DLD1 (cell line): Measurements from ENCODE around the gene MAGED2.
"Not testable (repeated sequence)": the region's sequence is repeated elsewhere in the genome, so short reads cannot be mapped to it uniquely, and the experiment has no call there.

Experiments used
- in situ Hi-C: cut with HindIII; loops from 2 replicates; pipeline ENCODE4 v1.10.0; 2017; ENCODE audit warnings: low sequenced_read_pairs

Gene MAGED2, protein sequence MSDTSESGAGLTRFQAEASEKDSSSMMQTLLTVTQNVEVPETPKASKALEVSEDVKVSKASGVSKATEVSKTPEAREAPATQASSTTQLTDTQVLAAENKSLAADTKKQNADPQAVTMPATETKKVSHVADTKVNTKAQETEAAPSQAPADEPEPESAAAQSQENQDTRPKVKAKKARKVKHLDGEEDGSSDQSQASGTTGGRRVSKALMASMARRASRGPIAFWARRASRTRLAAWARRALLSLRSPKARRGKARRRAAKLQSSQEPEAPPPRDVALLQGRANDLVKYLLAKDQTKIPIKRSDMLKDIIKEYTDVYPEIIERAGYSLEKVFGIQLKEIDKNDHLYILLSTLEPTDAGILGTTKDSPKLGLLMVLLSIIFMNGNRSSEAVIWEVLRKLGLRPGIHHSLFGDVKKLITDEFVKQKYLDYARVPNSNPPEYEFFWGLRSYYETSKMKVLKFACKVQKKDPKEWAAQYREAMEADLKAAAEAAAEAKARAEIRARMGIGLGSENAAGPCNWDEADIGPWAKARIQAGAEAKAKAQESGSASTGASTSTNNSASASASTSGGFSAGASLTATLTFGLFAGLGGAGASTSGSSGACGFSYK

DNA sequence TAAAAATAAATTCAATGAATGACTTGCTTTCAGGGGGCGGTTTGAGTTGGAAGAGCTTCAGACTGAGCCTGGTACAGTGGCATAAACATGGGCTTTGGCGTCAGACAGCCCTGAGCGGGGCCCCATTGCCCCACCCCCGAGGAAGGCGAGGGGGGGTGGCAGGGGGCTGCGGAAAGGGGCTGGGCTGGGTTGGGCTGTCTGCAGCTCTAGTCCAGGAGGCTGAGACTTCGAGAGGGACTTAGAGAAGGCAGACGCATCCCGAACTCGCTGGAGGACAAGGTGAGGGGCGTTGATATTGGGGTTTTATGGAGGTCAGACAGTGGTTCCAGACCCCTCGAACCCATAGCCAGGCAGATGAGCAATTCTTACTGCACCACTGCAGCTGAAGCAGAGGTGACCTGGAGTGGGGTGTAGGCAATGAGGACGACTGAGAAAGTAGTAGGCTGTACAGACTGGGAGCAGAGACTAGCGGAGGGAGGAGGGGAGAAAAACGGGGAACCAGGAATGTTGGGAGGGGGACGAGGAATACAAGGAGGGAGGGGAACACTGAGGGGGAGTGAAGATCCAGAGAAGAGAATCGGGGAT is at the start of gene MAGED2:
TSS of gene MAGED2 (plus strand) at position 222 of the 585 bp plus-strand sequence. CDS start 1,587 bp downstream, outside the sequence.
- in situ Hi-C loops: no loop called here

DNA sequence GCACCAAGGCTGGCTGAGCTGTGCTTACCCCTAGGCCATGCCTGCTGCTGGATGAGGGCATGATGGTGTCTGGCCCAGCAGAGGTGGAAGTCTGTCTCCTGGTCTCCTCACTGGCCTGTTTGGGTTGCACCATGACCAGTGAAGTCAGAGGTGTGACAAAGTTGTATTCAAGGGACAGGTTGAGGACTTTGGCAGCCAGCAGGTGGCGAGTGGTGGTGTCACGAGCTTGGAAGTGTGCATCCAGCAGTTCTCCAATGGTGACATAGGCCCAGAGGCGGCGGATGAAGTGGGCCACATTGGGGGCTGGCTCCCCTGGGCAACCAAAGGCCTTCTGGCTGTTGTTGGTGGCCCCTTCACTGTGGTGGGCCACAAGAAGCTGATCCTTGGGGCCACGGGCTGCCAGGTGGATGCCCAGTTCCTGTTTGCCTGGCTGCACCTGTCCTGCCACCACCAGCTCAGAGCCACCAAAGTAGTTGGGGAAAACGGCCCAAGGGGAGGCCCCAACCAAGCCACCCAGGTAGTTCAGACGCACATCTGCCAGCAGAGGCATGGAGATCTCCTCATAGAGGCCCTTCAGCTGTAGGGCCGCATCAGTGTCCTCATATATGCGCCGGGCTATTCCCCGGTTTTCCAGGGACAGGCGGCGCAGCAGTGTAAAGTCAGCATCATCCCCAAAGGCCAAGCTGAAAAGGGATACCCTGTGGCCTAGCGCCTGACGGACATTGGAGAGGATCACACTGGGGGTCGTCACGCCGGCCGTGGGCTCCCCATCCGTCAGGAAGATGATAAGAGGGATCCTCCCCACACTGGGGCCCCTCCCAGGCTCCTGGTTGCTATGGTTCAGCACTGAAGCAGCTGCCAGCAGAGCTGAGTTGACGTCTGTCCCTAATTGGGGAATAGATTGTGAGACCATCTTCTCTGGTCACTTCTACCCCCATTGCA is 49.2 kb upstream of the MAGED2 start:
- in situ Hi-C loops: no loop called here

DNA sequence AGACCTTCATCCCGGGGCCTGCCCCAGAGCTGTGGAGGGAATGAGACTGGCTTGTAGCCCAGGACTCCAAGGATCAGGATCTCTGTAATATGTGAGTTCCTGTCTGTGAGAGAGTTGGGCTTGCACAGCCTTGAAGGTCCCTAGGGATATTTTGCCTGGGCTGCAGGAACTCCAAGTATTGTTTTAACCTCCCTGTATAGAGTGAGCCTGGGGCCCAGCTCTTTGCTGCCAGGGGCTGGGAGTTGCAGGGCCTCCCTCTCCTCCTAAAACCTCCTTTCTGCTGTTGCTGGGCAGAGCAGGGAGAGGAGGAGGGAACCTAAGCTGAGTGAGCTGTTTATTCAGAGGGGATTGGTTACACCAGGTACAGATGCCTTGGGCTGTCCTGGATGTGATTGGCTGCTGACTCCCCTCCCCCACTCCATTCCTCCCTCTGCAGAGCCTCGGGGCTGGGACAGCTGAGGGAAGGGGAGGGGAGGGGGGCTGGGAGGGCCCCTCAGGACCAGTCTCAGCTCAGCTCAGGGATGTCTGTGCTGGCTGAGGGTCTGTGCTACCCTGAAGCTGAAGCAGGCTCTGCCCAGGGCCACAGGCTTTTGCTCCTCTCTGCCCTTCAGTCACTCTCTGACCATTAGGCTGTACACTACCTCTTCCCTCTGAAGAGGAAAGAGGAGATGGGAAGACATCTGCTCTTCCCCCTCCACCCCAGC is 33.0 kb upstream of the MAGED2 start:
- in situ Hi-C loops: not testable (repeated sequence)

DNA sequence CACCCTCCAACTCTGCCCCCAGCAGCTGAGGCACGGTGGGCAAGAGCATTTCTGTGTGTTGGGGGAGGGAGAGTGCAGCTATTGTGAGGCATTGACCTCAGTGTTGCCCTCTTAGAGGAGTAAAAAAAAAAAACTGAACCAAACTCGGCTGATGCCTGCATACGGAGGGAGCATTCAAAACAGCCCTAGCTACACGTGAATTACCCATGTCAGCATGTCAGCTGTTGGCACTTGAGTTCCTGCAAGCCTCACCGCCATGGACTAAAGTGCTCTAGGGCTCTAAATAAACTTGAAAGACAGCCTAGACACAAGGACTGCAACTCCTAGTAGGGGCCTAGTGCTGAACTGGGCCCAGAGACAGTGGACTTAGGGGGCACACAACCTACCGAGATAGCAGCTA is 31.5 kb upstream of the MAGED2 start:
- in situ Hi-C loops: no loop called here

DNA sequence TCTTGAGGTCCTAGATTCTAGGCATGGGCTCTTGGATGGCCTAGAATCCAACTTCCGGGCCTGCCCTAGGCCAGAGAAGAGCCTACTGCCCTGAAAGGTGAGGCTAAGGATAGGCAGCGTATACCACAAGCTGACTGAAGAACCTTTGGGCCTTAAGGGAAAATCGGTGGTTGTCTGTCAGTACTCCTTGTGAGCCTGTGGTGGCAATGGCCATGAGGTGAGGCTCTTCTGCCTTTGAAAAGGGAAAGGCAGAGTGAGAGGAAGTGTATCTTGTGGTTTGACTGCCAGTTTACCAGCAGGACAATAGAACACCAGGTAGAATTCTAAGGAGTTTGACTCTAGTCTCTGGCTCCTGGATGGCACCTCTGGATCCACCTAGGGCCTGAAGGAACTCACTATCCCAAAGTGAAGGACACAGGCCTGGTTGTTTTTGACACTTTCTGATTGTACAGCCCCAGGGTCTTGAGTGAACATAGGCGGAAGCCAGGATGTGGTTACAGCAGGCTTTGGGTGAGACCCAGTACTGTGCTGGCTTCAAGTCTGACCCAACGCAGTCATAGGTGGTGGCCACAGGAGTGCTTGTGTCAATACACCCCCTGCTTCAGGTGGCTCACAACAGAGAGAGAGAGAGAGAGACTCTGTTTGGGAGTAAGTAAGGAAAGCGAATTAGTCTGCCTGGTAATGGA is 30.4 kb upstream of the MAGED2 start:
- in situ Hi-C loops: no loop called here

DNA sequence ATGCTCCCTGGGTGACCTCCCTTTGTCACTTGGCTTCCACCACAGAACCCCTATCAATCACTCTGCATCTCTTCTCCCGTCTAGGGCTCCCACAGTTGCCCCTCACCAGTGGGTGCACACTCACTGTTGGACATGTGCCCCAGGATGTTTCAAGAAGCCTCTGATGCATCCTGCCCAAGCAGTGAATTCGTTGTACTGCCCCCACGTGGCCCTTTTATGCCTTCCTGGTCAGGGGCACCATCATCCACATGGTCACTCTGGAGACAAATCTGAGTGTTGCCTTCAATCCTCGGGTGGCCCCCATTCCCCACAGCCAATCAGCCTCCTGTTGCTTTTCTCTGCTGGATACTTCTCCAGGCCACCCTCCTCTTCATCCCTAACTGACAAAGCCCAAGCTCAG is 21.6 kb upstream of the MAGED2 start:
- in situ Hi-C loops: no loop called here

DNA sequence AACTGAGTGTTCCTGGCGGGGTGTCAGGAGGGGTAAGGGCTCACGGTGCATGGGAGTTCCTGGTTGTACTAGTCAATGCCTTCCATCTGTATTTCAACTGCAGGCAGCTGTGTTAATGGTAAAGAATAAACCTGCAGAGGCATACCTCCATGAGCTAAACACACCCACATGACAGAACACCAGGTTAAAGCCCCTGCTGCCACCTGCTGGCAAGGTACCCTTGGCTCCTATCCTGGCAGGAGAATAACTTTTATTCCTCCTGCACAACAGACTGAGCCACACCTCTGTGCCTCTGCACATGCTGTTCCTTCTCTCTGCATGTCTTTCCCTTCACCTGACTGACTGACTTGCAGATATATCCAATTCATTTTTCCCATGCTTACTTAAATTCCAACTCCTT is 20.6 kb upstream of the MAGED2 start:
- in situ Hi-C loops: no loop called here

DNA sequence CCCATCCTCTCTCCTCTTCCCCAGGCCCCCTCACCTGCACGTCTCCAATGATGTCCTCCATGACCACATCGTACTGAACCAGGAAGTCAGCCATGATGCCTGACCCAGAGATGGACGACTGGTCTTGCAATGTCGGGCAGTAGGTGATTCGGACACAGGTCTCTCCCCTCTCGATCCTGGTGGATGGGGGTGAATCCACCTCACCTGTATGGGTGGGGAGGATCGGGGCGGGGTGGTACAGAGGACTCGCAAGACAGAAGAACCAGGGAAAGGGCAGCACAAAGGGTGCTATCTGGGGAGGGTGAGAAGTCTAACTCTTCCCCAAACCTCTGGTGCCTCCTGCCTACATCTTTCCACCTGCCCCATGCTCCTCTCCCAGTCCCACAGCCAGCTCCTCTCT is 19.1 kb upstream of the MAGED2 start:
- in situ Hi-C loops: no loop called here

DNA sequence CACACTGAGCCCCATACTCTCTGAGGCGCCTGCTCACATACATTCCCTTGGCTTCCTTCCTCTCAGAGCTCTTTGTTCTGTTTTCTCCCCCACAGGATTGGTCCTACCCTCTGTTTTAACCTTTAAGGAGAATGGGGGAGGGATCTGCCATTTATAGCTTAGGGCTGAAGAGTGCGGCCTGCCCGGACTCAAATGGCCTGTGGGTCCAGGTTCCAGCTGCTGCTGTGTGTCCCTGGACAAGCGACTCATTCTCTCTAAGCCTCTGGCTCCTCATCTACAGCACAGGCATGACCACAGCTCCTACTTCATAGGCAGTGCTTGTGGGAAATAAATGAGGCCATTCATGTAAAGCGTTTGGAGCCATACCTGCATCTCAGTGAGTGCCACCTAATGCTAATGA is 18.1 kb upstream of the MAGED2 start:
- in situ Hi-C loops: not testable (repeated sequence)

DNA sequence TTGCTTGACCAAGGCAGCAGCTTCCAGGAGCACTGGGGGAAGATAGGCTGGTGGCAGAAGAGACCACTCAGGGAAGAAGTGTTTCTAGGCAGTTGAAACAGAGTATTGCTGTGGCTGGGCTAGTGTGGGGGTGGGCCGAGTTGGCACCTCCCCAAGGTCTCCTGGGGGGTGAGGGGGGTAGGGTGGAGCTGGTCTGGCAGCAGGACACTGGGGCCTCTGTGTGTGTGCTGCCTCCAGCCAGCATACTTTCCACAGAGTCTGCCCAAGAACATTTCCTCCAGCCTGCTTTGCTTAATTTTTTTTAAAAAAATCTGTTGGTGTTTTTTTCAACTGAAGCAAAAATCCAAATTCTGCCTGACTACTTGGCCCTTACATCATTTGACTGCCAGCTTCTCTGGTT is 13.5 kb upstream of the MAGED2 start:
- in situ Hi-C loops: no loop called here

DNA sequence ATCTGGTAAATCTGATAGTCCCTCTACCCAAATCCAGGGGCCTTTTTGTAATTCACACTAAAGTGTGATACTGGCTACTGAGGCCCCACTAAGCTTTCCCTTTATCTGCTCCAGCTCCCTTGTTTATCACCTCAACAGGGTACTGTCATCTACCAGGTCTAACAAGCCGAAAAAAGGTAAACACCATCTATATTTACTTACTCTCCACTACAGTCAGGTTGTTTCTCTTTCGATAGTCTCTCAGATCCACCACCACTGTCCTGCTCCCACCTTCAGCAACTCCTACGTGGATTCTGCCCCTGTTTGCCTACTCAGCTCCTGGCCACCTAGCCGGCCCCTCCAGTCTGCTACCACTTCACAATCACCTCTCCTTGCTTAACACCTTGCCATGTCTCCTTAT is 12.8 kb upstream of the MAGED2 start:
- in situ Hi-C loops: no loop called here

DNA sequence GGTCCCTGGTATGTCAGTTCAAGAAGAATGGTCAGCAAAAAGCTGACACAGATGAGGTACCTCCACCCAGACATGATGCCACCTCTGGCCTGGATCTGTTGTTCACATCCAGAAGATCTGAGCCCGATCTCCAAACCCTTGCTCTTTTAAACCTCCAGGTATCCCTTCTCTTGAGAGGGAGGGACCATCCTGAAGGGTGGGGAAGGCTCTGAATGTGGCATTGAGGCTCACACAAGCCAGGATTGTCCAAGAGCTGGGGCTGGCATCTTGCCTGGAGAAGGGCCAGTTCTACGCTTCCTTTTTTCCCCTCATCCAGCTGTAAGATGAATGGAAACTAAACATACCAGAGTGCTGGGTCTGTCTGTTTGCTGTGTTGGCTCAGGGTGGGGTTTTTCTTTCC is 9.4 kb upstream of the MAGED2 start, which contains the start of gene ITIH6:
TSS of gene ITIH6 (minus strand) at position 119 of the 400 bp plus-strand sequence. CDS start at position 74, 45 bp downstream.
- in situ Hi-C loops: no loop called here

DNA sequence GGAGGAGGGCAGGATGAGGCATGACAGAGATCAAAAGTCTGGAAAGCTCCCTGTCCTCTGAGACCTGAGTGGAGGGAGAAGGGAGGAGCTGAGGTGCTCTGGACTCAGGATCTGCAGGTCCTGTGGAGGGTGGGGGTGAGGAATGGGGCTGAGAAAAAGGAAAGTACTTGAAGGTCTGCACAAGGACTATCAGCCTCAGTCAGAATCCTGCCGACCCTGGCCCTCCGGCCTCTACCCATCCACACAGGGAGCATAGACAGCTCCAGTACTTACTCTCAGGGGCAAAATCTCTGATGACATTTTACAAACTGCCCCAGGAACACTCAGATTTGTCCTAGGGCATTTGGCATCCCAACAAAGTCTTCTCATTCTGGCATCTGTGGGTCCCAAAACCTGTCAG is 8.5 kb upstream of the MAGED2 start:
- in situ Hi-C loops: no loop called here

DNA sequence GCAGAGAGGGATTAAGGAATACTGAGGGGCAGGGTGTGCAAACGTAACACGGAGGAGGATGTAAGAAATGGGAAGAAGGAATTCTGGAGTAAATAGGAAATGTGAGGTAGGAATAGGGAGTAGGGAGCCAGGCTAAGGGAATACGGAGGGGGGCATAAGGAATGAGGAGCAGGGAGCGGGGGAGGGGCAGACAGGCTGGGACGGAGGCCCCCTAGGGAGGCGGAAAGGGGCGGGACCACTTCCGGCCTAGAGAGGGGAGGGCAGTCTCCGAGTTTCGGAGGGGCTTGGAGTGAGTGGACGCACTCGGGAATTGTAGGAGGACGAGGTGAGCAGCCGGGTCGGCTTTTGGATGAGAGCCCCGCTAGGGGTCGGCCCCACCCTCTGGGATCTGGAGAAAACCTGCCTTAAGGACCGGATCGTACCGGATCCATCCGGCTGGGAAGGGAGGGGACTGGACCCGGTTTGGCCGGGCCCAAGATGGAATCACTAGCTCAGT is 612 bp downstream of the MAGED2 start:
- in situ Hi-C loops: no loop called here

DNA sequence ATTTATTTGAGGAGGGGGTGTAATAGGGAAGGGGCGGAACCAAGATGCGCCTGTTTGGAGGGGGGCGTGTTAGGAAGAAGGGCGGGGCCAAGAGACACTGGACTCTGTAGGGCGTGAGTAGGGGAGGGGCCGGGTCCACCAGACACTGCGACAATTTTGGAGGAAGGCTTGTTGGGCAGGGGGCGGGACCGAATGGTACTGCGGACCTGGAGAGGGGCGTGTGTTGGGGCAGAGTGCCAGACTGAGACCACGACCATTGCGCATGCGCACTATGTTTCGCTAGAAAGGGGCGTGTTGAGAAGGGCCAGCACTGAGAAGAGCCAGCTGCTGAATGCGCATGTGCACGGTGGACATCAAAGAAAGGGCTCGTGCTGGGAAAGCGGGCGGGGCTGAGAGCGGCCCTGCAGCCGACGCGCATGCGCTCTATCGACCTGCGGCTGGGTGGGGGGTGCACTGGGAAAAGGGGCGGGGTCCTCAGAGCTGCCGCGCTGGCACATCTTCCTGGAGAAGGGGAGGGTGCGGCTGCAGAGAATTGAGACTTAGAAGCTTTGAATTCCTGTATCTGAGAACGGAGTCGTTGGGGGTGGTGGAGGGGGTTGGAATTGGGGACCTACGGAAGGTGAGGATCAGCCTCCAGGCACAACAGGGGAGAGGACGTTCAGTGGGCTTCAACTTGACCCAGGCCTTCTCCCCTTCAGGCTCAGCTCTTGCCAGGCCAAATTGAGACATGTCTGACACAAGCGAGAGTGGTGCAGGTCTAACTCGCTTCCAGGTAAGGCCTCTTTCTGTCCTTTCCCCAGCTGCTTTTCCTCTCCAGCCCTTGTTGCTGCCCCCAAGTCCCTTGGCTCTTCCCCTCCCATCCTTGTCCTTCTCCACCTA is 1.3 kb downstream of the MAGED2 start:
- in situ Hi-C loops: no loop called here

DNA sequence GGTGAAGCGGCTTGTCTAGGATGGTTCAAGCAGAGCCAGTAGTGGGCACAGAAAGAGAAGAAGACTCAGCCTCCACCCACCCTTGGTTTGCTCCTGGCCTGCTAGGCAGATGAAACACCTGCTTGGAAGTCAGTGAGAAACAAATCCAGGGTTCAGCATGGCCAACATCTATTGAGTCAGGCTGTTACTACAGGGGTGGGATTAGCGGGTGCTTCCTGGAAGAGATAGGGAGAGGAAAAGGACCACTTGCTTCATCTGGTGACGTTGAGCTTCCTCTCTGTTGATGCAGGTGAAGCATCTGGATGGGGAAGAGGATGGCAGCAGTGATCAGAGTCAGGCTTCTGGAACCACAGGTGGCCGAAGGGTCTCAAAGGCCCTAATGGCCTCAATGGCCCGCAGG is 3.0 kb downstream of the MAGED2 start:
- in situ Hi-C loops: no loop called here

DNA sequence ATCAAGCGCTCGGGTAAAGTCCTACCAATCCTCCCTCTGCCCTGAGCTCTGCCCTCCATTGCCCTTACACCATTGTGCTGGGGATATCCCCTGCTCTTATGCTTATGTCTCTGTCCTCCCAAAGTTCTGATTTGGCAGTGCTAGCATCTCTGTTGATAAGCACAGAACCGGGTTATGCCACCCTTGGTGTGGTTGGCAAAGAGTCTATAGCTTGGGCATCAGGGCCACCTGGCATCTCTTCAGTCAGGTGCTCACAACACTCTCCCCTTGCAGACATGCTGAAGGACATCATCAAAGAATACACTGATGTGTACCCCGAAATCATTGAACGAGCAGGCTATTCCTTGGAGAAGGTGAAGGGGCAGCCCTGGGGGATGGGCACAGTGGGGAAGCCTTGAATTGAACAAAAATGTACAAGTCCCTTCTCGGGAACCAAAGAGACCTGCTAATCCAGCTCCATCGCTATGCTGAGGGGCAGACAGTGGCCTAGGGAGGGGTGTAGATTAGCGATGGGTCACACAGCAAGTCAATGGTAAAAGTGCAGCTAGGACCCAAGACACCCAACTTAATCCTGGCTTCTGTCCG is 3.8 kb downstream of the MAGED2 start:
- in situ Hi-C loops: no loop called here

DNA sequence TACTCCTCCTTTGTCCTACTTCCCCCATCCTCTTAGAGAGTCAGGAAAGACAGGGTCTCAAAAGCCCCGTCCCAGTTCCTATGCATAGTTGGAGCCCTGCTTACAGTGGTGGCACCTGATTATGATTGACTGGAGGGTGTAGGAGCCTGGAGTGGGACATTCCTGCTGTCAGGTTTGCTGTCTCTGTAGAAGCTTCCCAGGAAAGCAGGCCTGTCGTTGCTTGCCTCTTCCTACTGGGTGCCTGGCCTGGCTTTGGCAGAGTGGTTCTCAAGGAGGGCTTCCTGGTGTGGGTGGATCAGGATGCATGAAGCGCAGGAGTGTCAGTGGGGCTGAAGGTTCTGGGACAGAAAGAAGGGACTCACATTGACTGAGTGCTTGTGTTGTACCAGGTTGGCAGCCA is 4.8 kb downstream of the MAGED2 start:
- in situ Hi-C loops: no loop called here
